B cell (primary cell): ENCODE results near the gene GPR75. TPM values are rescaled to one million over a fixed set of nuclear protein-coding genes. Genes with fewer than 3 reads are reported as not detected.

Experiments used
- ATAC-seq: fragments of 200-7000 bp; cut with Tn5 transposase; one replicate; pipeline ENCODE4 v1.10.0; 2021; ENCODE audit warnings: low read depth, mild to moderate bottlenecking, moderate number of reproducible peaks, moderate library complexity
- CTCF ChIA-PET: fragments of 350-600 bp; sonication (Branson Sonifier 250); formaldehyde crosslinking; loops from one replicate; lab custom pipeline; 2021; ENCODE audit warnings: antibody characterized with exemption, inconsistent platforms; lab: Charles Lee
- POLR2A ChIA-PET: fragments of 350-600 bp; sonication (Branson Sonifier 250); formaldehyde crosslinking; loops from one replicate; lab custom pipeline; 2021; ENCODE audit warnings: antibody characterized with exemption; lab: Charles Lee
- DNase-seq: peaks from one replicate; pipeline ENCODE4 v3.0.0; 2013
- H2AFZ ChIP-seq: 2 replicates; pipeline ENCODE4 v1.6.1; 2012; ENCODE audit warnings: mild to moderate bottlenecking, low read depth, low read length; ENCODE audit not compliant: insufficient read depth, poor library complexity, severe bottlenecking
- H3K27ac ChIP-seq, 2 donors: 1 replicate in 1 of 2; 2 replicates in 1 of 2; pipeline ENCODE4 v1.5.1; 2012 to 2013; ENCODE audit warnings: low read length in 2 of 2, mild to moderate bottlenecking in 2 of 2, moderate library complexity in 1 of 2
- H3K27me3 ChIP-seq, 4 experiments: fragments of 200-600 bp in 1 of 4; sonication (generic) in 1 of 4; replicated peaks in 1 of 4; 1 replicate in 2 of 4; 2 replicates in 2 of 4; pipeline versions ENCODE4 v1.6.1 to v1.7.0; 2013 to 2016; ENCODE audit warnings: low read length in 3 of 4, mild to moderate bottlenecking in 2 of 4, mixed read lengths in 1 of 4, moderate library complexity in 1 of 4; ENCODE audit not compliant: insufficient read depth in 4 of 4, control insufficient read depth in 3 of 4; ENCODE audit errors: control extremely low read depth in 1 of 4
- H3K36me3 ChIP-seq, 2 experiments: replicated peaks in 1 of 2; 1 replicate in 1 of 2; 2 replicates in 1 of 2; pipeline versions ENCODE4 v1.6.1 to v1.7.1; 2013; ENCODE audit warnings: low read length in 1 of 2; ENCODE audit not compliant: insufficient read depth in 2 of 2, control insufficient read depth in 1 of 2; ENCODE audit errors: control extremely low read depth in 1 of 2, extremely low read depth in 1 of 2
- H3K4me1 ChIP-seq, 2 donors: fragments of 200-600 bp in 1 of 2; sonication (generic) in 1 of 2; 1 replicate in 1 of 2; 2 replicates in 1 of 2; pipeline versions ENCODE4 v1.5.1 to v1.6.1; 2013 to 2017; ENCODE audit warnings: low read length in 2 of 2; ENCODE audit not compliant: control insufficient read depth in 2 of 2, insufficient read depth in 2 of 2
- H3K4me2 ChIP-seq: replicated peaks from 2 replicates; pipeline ENCODE3; 2012; ENCODE audit warnings: mild to moderate bottlenecking, low read depth, low read length; ENCODE audit not compliant: poor library complexity, severe bottlenecking
- H3K4me3 ChIP-seq, 5 experiments: fragments of 200-600 bp in 1 of 5; sonication (generic) in 1 of 5; 1 replicate in 3 of 5; 2 replicates in 2 of 5; pipeline versions ENCODE4 v1.5.1 to v1.7.0; 2011 to 2016; ENCODE audit warnings: low read length in 4 of 5, mild to moderate bottlenecking in 4 of 5, low read depth in 2 of 5, control low read depth in 1 of 5, moderate library complexity in 1 of 5; ENCODE audit not compliant: insufficient read depth in 1 of 5; ENCODE audit errors: control extremely low read depth in 1 of 5, extremely low read depth in 1 of 5
- H3K79me2 ChIP-seq: fragments of 200-600 bp; sonication (generic); one replicate; pipeline ENCODE4 v1.6.0; 2016; ENCODE audit warnings: low read length; ENCODE audit not compliant: control insufficient read depth, insufficient read depth
- H3K9ac ChIP-seq: fragments of 200-600 bp; sonication (generic); 2 replicates; pipeline ENCODE4 v1.6.1; 2017; ENCODE audit warnings: mild to moderate bottlenecking, low read length, moderate library complexity
- H3K9me3 ChIP-seq, 3 donors: one replicate each; pipeline versions ENCODE4 v1.6.1 to v1.7.1; 2013; ENCODE audit warnings: low read length in 2 of 3; ENCODE audit not compliant: control insufficient read depth in 2 of 3, insufficient read depth in 1 of 3; ENCODE audit errors: control extremely low read depth in 1 of 3
- H4K20me1 ChIP-seq: 2 replicates; pipeline ENCODE4 v1.6.0; 2012; ENCODE audit warnings: mild to moderate bottlenecking, low read length; ENCODE audit not compliant: insufficient read depth, control insufficient read depth, poor library complexity, severe bottlenecking
- H3K27ac Mint-ChIP-seq: one replicate; pipeline ENCODE4 v1.8.0; 2021; ENCODE audit warnings: mixed read lengths
- H3K27me3 Mint-ChIP-seq: one replicate; pipeline ENCODE4 v1.8.0; 2021; ENCODE audit warnings: mixed read lengths
- H3K4me1 Mint-ChIP-seq: one replicate; pipeline ENCODE4 v1.8.0; 2021; ENCODE audit warnings: mixed read lengths
- H3K4me3 Mint-ChIP-seq: one replicate; pipeline ENCODE4 v1.8.0; 2021; ENCODE audit warnings: mixed read lengths
- H3K9me3 Mint-ChIP-seq: one replicate; pipeline ENCODE4 v1.8.0; 2022; ENCODE audit warnings: mixed read lengths; ENCODE audit not compliant: insufficient read depth
- CTCF ChIP-seq: fragments of 200-600 bp; IDR thresholded peaks from one replicate; pipeline ENCODE4 v1.8.0; 2022; ENCODE audit warnings: antibody characterized with exemption, mild to moderate bottlenecking
- EZH2 ChIP-seq: IDR thresholded peaks from 2 replicates; pipeline ENCODE4 v1.6.1; 2012; ENCODE audit warnings: borderline replicate concordance, low read depth, mild to moderate bottlenecking, moderate library complexity, low read length; ENCODE audit not compliant: insufficient read depth, poor library complexity, severe bottlenecking
- WGBS: methylation state at CpG from one replicate; pipeline ENCODE4 v1.1.5; 2013; ENCODE audit warnings: missing lambda C conversion rate; ENCODE audit not compliant: insufficient coverage; 5-methylcytosine and 5-hydroxymethylcytosine counted together
- intact Hi-C: fragments of 100-400 bp; cut with micrococcal nuclease; formaldehyde crosslinking; loops from one replicate; pipeline ENCODE4 v1.10.0; 2022
- polyA plus RNA-seq: library from polyadenylated mRNA; depleted of rRNA; stranded (reverse); fragments of >200 nt; gene quantifications from 2 replicates; pipeline ENCODE4 v1.2.3, GENCODE V29; 2012
- total RNA-seq, 2 donors: library from RNA; stranded (reverse); fragments of 120-200 nt in 1 of 2; gene quantifications; 1 replicate in 1 of 2; 2 replicates in 1 of 2; pipeline versions ENCODE4 v1.2.3 to v1.2.4, GENCODE V29; 2013 to 2022

The GPR75 gene
- total and polyA plus RNA-seq, 2 donors (not counting 1 experiment from before 2014, with no cell fraction given): 5.1 to 5.9 TPM

- peaks cover 0 to 2% (median 0%) of the 10 kb centered on the region in 3 donors for H3K9me3 ChIP-seq
Observed at GRCh38 chr2:53829273-53829979, 30.3 kb downstream of the GPR75 start.

More at GRCh38 chr2:53829273-53829979, 30.3 kb downstream of the GPR75 start:
- DNase-seq (no peak), ATAC-seq (no peak)
- Histone ChIP-seq H3K4me3 (no peak overlapping the region), H2AFZ (no peak overlapping the region), H3K4me1 (no peaks in the 10 kb centered on the region), H3K9ac (no peak overlapping the region), H3K36me3 (peaks cover 1 to 2% of the 10 kb centered on the region in 2 experiments), H3K4me2 (no peak overlapping the region), H3K79me2 (no peaks in the 10 kb centered on the region), H3K27me3 (no peaks in the 10 kb centered on the region), H4K20me1 (no peaks in the 10 kb centered on the region), H3K27ac (no peak overlapping the region)
- Mint-ChIP-seq H3K27me3 (no peaks in the 10 kb centered on the region), H3K4me3 (no peak overlapping the region), H3K4me1 (no peaks in the 10 kb centered on the region), H3K9me3 (peaks cover 3% of the 10 kb centered on the region), H3K27ac (no peak overlapping the region)
- TF ChIP-seq EZH2 (no peak), CTCF (no peak)
- POLR2A ChIA-PET: no interaction called here
- 90% methylated on average over 10 of the region's 11 CpGs for WGBS
- intact Hi-C loops: no loop called here
- CTCF ChIA-PET: no interaction called here
